ENCODE data around the gene COL4A4.
A peak's percentile ranks its signal among the peaks of the same experiment; 100 is the strongest.

The COL4A4 gene

DNA sequence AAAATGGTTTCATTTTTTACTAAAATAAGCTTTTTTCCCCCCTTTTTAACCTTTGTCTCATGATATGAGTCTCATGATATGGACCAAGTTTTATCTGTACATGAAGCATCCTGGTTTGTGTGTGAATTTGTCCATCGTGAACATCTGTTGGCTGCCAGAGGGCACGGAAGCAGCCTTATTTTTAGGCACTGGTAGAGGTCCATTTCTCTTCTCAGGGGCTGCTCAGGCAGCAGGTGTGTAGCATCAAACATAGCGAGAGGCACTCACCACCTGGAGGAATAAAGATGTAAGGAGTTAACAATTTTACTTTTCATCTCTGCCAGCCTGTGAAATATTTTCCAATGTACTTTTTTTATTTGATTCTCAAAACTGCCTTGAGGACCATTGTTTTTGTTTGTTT lies 193.6 kb downstream of the COL4A4 start:
- TF ChIP-seq POLR2A (IDR thresholded peaks at IDR 0.05; ENCODE audit: low read depth, low read length) (no peak), PAX5 (IDR thresholded peaks at IDR 0.05; ENCODE audit: insufficient read depth, low read length, severe bottlenecking) (no peak), POU2F2 (IDR thresholded peaks at IDR 0.05; ENCODE audit: low read depth, low read length) (no peak), TAF1 (IDR thresholded peaks at IDR 0.05; ENCODE audit: low read depth, low read length) (no peak), SPI1 (IDR thresholded peaks at IDR 0.05; ENCODE audit: low read depth, low read length) (no peak), POLR2AphosphoS5 (IDR thresholded peaks at IDR 0.05; ENCODE audit: low read depth, low read length) (no peak)
- peak; percentile 87 for FAIRE-seq

DNA sequence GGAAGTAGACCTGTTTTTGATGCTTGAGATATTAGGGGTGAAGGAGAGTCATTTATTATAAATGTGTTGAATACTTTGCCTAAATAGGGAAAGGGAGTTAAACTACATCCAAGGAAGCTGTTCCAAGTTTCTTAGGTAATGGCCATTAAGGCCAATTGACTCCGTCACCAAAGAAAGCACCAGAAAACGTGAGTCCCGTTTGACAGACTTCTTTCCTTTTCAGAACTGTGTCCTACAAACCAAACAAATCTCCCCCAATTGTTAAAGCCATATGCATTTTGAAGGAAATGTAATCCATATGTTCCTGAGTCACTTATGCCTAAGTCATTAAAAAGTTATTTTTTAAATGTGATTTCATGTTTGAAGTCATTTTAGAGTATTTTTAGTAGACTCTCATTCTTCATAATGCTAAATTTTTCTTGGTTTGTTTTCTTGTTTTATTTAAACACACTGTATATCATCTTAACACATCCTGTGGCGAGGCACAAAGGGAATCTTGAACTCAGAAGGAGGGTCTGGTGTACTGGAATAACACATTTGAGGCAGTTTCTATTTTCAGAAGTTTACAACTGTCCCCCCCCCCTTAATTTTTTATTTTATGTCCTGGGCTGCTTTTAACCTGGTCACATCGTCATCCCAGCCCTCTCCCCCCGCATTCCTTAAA lies 194.5 kb downstream of the COL4A4 start:
- no peak for DNase-seq (ENCODE audit: insufficient read length, low spot score)
- TF ChIP-seq PAX5 (IDR thresholded peaks at IDR 0.05; ENCODE audit: insufficient read depth, low read length, severe bottlenecking) (no peak), POLR2AphosphoS5 (IDR thresholded peaks at IDR 0.05; ENCODE audit: low read depth, low read length) (no peak), SPI1 (IDR thresholded peaks at IDR 0.05; ENCODE audit: low read depth, low read length) (no peak), POLR2A (IDR thresholded peaks at IDR 0.05; ENCODE audit: low read depth, low read length) (no peak), POU2F2 (IDR thresholded peaks at IDR 0.05; ENCODE audit: low read depth, low read length) (no peak), TAF1 (IDR thresholded peaks at IDR 0.05; ENCODE audit: low read depth, low read length) (no peak)
- no peak for FAIRE-seq

More for the DNA sequence above, 193.6 kb downstream of the COL4A4 start:
- no peak for DNase-seq (ENCODE audit: insufficient read length, low spot score)

DNA sequence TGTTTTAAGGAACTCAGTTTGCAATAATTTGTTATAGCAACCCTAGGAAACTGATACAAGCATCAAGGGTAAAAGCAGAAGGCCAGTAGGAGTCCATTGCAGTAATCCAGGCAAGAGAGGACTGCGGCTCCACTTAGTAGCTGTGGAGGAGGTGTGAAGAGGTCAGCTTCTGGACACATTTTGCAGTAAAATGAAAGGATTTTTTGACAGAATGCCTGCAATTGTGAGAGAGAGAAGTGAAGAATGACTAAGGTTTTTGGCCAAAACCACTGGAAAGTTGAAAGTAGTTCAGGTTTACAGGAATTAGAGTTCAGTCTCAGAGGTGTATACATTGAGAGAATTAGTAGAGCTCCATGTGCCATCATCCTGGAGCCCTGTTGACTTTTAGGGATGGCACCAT lies 198.6 kb downstream of the COL4A4 start:
- FAIRE-seq (no peak), DNase-seq (ENCODE audit: insufficient read length, low spot score) (no peak)
- TF ChIP-seq POLR2A (IDR thresholded peaks at IDR 0.05; ENCODE audit: low read depth, low read length): no peak
- TF ChIP-seq PAX5 (IDR thresholded peaks at IDR 0.05; ENCODE audit: insufficient read depth, low read length, severe bottlenecking): no peak
- TF ChIP-seq POU2F2 (IDR thresholded peaks at IDR 0.05; ENCODE audit: low read depth, low read length): no peak

DNA sequence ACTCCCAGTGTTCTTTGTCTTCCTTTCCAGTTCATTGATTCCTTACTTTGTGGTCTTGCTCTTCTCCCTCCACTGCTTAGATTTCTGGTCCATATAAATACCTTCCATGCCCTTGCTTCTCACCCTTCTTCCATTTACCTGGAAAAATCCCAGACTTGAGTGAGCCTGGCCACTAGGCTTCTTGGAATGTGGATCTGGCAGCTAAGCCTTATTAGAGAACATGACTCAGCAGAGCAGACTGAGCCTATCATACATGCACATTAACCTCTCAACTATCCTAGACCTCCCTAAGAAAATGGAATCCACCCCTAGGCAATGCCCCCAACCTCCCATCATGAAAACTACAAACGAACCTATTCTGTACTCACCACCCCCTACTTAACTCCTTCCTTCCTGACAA lies 200.5 kb downstream of the COL4A4 start:
- TF ChIP-seq POU2F2 (IDR thresholded peaks at IDR 0.05; ENCODE audit: low read depth, low read length) (no peak), POLR2A (IDR thresholded peaks at IDR 0.05; ENCODE audit: low read depth, low read length) (no peak), TAF1 (IDR thresholded peaks at IDR 0.05; ENCODE audit: low read depth, low read length) (no peak), POLR2AphosphoS5 (IDR thresholded peaks at IDR 0.05; ENCODE audit: low read depth, low read length) (no peak), PAX5 (IDR thresholded peaks at IDR 0.05; ENCODE audit: insufficient read depth, low read length, severe bottlenecking) (no peak), SPI1 (IDR thresholded peaks at IDR 0.05; ENCODE audit: low read depth, low read length) (no peak)
- FAIRE-seq: no peak
- no peak for DNase-seq (ENCODE audit: insufficient read length, low spot score)

DNA sequence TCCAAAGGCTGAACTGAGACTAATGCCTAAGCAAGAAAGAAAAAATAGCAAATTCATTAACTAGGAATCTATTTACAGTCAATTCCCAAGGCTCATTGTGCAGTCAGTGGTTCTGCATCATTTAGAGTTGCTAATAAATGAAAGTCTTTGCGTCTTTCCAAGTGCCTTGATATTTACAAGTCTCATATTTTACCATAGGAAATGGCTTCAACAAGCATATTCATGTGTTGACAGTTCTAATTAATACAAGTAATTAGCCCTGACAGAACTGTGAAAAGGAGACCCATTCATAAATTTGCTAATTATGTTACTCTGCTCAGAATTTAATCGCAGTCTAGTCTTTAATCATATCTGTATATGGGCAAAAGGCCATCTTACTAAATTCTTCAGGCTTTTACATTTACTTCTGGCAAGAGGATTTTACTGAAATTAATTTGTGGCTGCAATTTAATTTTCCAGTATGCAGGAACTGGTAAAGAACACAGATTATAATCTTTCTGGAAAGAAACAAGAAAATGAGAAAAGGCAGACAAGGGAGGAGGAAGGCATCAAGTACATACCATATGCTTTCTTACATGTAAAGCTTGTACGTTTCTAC lies 201.7 kb downstream of the COL4A4 start:
- DNase-seq (ENCODE audit: insufficient read length, low spot score): no peak
- TF ChIP-seq POLR2A (IDR thresholded peaks at IDR 0.05; ENCODE audit: low read depth, low read length) (no peak), POU2F2 (IDR thresholded peaks at IDR 0.05; ENCODE audit: low read depth, low read length) (no peak), POLR2AphosphoS5 (IDR thresholded peaks at IDR 0.05; ENCODE audit: low read depth, low read length) (no peak), PAX5 (IDR thresholded peaks at IDR 0.05; ENCODE audit: insufficient read depth, low read length, severe bottlenecking) (no peak)
- no peak for FAIRE-seq

DNA sequence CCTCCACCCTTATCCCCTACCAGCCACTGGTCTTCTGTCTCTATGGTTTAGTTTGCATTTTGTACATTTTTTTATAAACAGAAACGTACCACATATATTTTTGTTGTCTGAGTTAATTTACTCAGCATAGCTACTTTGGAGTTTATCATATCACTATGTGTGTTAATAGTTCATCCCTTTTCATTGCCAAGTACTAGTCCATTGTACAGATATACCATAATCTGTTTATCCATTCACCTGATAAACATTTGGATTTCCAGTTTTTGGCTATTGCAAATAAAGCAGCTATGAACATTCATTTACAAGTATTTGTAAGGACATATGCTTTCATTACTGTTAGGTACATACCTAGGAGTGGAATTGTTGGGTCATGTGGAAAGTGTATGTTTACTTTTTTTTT lies 204.6 kb downstream of the COL4A4 start:
- no peak for DNase-seq (ENCODE audit: insufficient read length, low spot score)
- no peak for TF ChIP-seq SPI1 (IDR thresholded peaks at IDR 0.05; ENCODE audit: low read depth, low read length)
- TF ChIP-seq TAF1 (IDR thresholded peaks at IDR 0.05; ENCODE audit: low read depth, low read length): no peak
- TF ChIP-seq POU2F2 (IDR thresholded peaks at IDR 0.05; ENCODE audit: low read depth, low read length): no peak
- TF ChIP-seq POLR2AphosphoS5 (IDR thresholded peaks at IDR 0.05; ENCODE audit: low read depth, low read length): no peak
- no peak for TF ChIP-seq POLR2A (IDR thresholded peaks at IDR 0.05; ENCODE audit: low read depth, low read length)
- TF ChIP-seq PAX5 (IDR thresholded peaks at IDR 0.05; ENCODE audit: insufficient read depth, low read length, severe bottlenecking): no peak
- FAIRE-seq: peak; percentile 9

DNA sequence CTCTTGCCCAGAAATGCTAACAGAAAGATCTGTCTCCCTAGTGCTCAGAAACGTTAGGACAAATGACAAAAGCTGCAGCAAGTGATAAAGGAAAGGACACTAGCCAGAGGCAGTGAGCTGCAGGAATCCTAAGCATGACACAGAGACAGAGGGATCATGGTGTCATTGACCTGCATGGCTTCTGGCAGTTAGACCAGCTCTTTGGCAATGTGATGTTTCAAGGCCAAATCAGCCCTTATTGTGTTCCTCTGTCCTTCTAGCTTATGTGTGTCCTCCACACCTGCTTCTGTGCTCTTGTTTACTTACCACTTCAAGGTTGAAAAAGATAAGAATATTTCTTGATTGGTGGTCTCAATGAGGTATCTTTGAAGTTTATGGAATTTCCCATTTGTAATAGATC lies 207.3 kb downstream of the COL4A4 start:
- TF ChIP-seq POLR2A (IDR thresholded peaks at IDR 0.05; ENCODE audit: low read depth, low read length) (no peak), TAF1 (IDR thresholded peaks at IDR 0.05; ENCODE audit: low read depth, low read length) (no peak), SPI1 (IDR thresholded peaks at IDR 0.05; ENCODE audit: low read depth, low read length) (no peak), PAX5 (IDR thresholded peaks at IDR 0.05; ENCODE audit: insufficient read depth, low read length, severe bottlenecking) (no peak), POU2F2 (IDR thresholded peaks at IDR 0.05; ENCODE audit: low read depth, low read length) (no peak), POLR2AphosphoS5 (IDR thresholded peaks at IDR 0.05; ENCODE audit: low read depth, low read length) (no peak)
- no peak for DNase-seq (ENCODE audit: insufficient read length, low spot score)
- no peak for FAIRE-seq

DNA sequence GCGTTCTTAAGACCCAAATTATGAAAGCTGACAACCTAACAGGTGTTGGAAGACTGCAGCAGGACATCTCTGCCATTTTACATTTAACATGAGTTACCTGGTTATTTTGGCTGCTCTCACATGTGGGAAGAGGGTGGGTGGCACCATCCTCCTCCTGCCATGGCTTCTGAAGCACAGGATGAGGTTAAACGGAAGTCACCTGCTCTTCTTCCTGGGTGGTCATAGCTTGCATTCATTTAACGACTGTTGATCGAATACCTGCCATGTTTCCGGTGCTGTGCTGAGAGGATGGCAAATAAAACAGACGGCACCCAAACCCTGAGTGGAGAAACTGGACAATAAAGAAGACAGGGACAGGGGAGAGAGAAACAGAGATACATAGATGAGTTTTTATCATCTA lies 210.2 kb downstream of the COL4A4 start:
- TF ChIP-seq POU2F2 (IDR thresholded peaks at IDR 0.05; ENCODE audit: low read depth, low read length) (no peak), POLR2AphosphoS5 (IDR thresholded peaks at IDR 0.05; ENCODE audit: low read depth, low read length) (no peak), SPI1 (IDR thresholded peaks at IDR 0.05; ENCODE audit: low read depth, low read length) (no peak), PAX5 (IDR thresholded peaks at IDR 0.05; ENCODE audit: insufficient read depth, low read length, severe bottlenecking) (no peak), POLR2A (IDR thresholded peaks at IDR 0.05; ENCODE audit: low read depth, low read length) (no peak), TAF1 (IDR thresholded peaks at IDR 0.05; ENCODE audit: low read depth, low read length) (no peak)
- FAIRE-seq: no peak
- no peak for DNase-seq (ENCODE audit: insufficient read length, low spot score)

DNA sequence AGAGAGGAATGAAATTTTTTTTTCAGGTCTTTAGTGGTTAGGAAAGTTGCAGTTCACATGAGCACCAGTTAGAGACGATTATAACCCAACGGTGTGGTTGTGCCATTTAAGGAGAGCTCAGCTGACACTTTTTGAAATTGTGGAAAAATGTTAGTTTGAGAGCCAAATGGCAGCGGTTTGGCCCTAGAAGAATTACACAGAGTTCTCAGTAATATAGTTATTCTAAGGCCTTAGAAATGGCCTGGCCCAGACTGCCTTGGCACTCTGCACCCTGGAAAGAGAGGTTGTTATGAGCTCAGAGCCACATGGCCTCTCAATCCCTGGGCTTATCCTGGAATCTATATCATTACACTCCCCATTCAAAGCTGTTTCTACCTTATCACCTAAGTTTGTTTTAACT lies 210.8 kb downstream of the COL4A4 start:
- DNase-seq (ENCODE audit: insufficient read length, low spot score): no peak
- FAIRE-seq: no peak
- no peak for TF ChIP-seq POLR2A (IDR thresholded peaks at IDR 0.05; ENCODE audit: low read depth, low read length)
- no peak for TF ChIP-seq TAF1 (IDR thresholded peaks at IDR 0.05; ENCODE audit: low read depth, low read length)
- TF ChIP-seq SPI1 (IDR thresholded peaks at IDR 0.05; ENCODE audit: low read depth, low read length): no peak
- no peak for TF ChIP-seq PAX5 (IDR thresholded peaks at IDR 0.05; ENCODE audit: insufficient read depth, low read length, severe bottlenecking)
- TF ChIP-seq POLR2AphosphoS5 (IDR thresholded peaks at IDR 0.05; ENCODE audit: low read depth, low read length): no peak
- no peak for TF ChIP-seq POU2F2 (IDR thresholded peaks at IDR 0.05; ENCODE audit: low read depth, low read length)
